Liver (tissue), 9 donors: Measurements from ENCODE around the gene TCERG1L. TPM values are rescaled to one million over a fixed set of nuclear protein-coding genes. Genes with fewer than 3 reads are reported as not detected.

ENCODE experiments used
- DNase-seq: peaks from one replicate; pipeline ENCODE4 v3.0.0-alpha.2; 2017; ENCODE audit warnings: low spot score
- H3K27ac ChIP-seq, 2 donors: one replicate each; pipeline ENCODE4 v1.7.0; 2013; ENCODE audit warnings: inconsistent platforms in 2 of 2, low read length in 2 of 2, control low read depth in 1 of 2, low read depth in 1 of 2, mild to moderate bottlenecking in 1 of 2
- H3K27me3 ChIP-seq, 4 donors: one replicate each; pipeline versions ENCODE4 v1.6.1 to v1.7.0; 2013; ENCODE audit warnings: low read length in 3 of 4, inconsistent platforms in 1 of 4, mild to moderate bottlenecking in 1 of 4, moderate library complexity in 1 of 4; ENCODE audit not compliant: control insufficient read depth in 4 of 4, insufficient read depth in 4 of 4
- H3K36me3 ChIP-seq, 4 donors: one replicate each; pipeline versions ENCODE4 v1.6.1 to v1.7.0; 2013; ENCODE audit warnings: low read length in 3 of 4, mild to moderate bottlenecking in 3 of 4, low read depth in 1 of 4, moderate library complexity in 1 of 4; ENCODE audit not compliant: control insufficient read depth in 4 of 4, insufficient read depth in 3 of 4
- H3K4me1 ChIP-seq, 4 donors: one replicate each; pipeline versions ENCODE4 v1.6.1 to v1.7.0; 2013; ENCODE audit warnings: low read length in 3 of 4, mild to moderate bottlenecking in 3 of 4, moderate library complexity in 1 of 4; ENCODE audit not compliant: control insufficient read depth in 4 of 4, insufficient read depth in 4 of 4
- H3K4me3 ChIP-seq, 3 donors: one replicate each; pipeline versions ENCODE4 v1.6.1 to v1.7.0; 2013; ENCODE audit warnings: low read length in 3 of 3, control low read depth in 1 of 3, low read depth in 1 of 3, mild to moderate bottlenecking in 1 of 3
- H3K9ac ChIP-seq, 2 donors: one replicate each; pipeline ENCODE4 v1.7.0; 2013; ENCODE audit warnings: low read length in 2 of 2, mild to moderate bottlenecking in 2 of 2, moderate library complexity in 2 of 2, control low read depth in 1 of 2, low read depth in 1 of 2
- H3K9me3 ChIP-seq, 4 donors: one replicate each; pipeline versions ENCODE4 v1.6.1 to v1.7.0; 2013; ENCODE audit warnings: low read length in 3 of 4; ENCODE audit not compliant: control insufficient read depth in 4 of 4
- ATF3 ChIP-seq: IDR thresholded peaks from 2 replicates; pipeline ENCODE4 v1.6.1; 2016; ENCODE audit warnings: antibody characterized with exemption
- EGR1 ChIP-seq, 2 donors: IDR thresholded peaks; 2 replicates each; pipeline ENCODE4 v1.6.1; 2016 to 2018; ENCODE audit warnings: antibody characterized with exemption in 2 of 2, low read depth in 2 of 2
- FOXA1 ChIP-seq: IDR thresholded peaks from 2 replicates; pipeline ENCODE4 v1.6.1; 2016; ENCODE audit warnings: antibody characterized with exemption
- FOXA2 ChIP-seq: IDR thresholded peaks from 2 replicates; pipeline ENCODE4 v1.6.1; 2016; ENCODE audit warnings: antibody characterized with exemption
- GABPA ChIP-seq, 2 donors: IDR thresholded peaks in 1 of 2; conservative IDR thresholded peaks in 1 of 2; 2 replicates each; pipeline ENCODE4 v1.6.1; 2016; ENCODE audit warnings: antibody characterized with exemption in 2 of 2, mild to moderate bottlenecking in 1 of 2, moderate library complexity in 1 of 2
- HNF4A ChIP-seq, 2 donors: conservative IDR thresholded peaks; 2 replicates each; pipeline ENCODE4 v1.6.1; 2016; ENCODE audit warnings: antibody characterized with exemption in 2 of 2, mild to moderate bottlenecking in 2 of 2
- HNF4G ChIP-seq: IDR thresholded peaks from 2 replicates; pipeline ENCODE4 v1.6.1; 2016; ENCODE audit warnings: antibody characterized with exemption
- MAX ChIP-seq: IDR thresholded peaks from 2 replicates; pipeline ENCODE4 v1.6.1; 2016; ENCODE audit warnings: antibody characterized with exemption
- NR2F2 ChIP-seq: IDR thresholded peaks from 2 replicates; pipeline ENCODE4 v1.6.1; 2016; ENCODE audit warnings: antibody characterized with exemption
- RAD21 ChIP-seq, 2 donors: IDR thresholded peaks; 2 replicates each; pipeline ENCODE4 v1.6.1; 2016; ENCODE audit warnings: antibody characterized with exemption in 2 of 2, mild to moderate bottlenecking in 2 of 2
- RXRA ChIP-seq, 2 donors: IDR thresholded peaks; 2 replicates each; pipeline ENCODE4 v1.6.1; 2017 to 2018; ENCODE audit warnings: antibody characterized with exemption in 2 of 2, mild to moderate bottlenecking in 1 of 2
- SP1 ChIP-seq: IDR thresholded peaks from 2 replicates; pipeline ENCODE4 v1.6.1; 2018; ENCODE audit warnings: antibody characterized with exemption, mild to moderate bottlenecking
- TAF1 ChIP-seq: conservative IDR thresholded peaks from 2 replicates; pipeline ENCODE4 v1.6.1; 2016; ENCODE audit warnings: antibody characterized with exemption, mild to moderate bottlenecking
- YY1 ChIP-seq: IDR thresholded peaks from 2 replicates; pipeline ENCODE4 v1.6.1; 2016; ENCODE audit warnings: antibody characterized with exemption, mild to moderate bottlenecking
- WGBS: extraction: QIAGEN DNeasy Blood & Tissue Kit; methylation state at CpG from one replicate; pipeline ENCODE4 v1.1.7; 2013; 5-methylcytosine and 5-hydroxymethylcytosine counted together
- polyA plus RNA-seq, 2 donors: library from polyadenylated mRNA; stranded (reverse) in 1 of 2; unstranded in 1 of 2; fragments of 200-250 nt in 1 of 2; fragments of >200 nt in 1 of 2; fragmentation: Nextera tagmentation in 1 of 2; extraction: Ambion mirVana in 1 of 2; gene quantifications; one replicate each; pipeline versions ENCODE4 v1.2.1 to v1.2.3, GENCODE V29; 2013 to 2015
- total RNA-seq, 2 donors: library from RNA; depleted of rRNA; stranded (reverse); fragments of >200 nt; gene quantifications; one replicate each; pipeline ENCODE4 v1.2.3, GENCODE V29; 2014
- TF ChIP-seq, protein P1 (sequence below): IDR thresholded peaks from 2 replicates; pipeline ENCODE4 v1.6.1; 2016; ENCODE audit warnings: antibody characterized with exemption
- TF ChIP-seq, protein P2 (sequence below): fragments of 150-350 bp; IDR thresholded peaks from 2 replicates; pipeline ENCODE4 v1.5.1; 2017; ENCODE audit warnings: improper control_type of control experiment, low read depth, low read length; ENCODE audit not compliant: missing input control
- TF ChIP-seq, protein P3 (sequence below): IDR thresholded peaks from 2 replicates; pipeline ENCODE4 v1.6.1; 2016; ENCODE audit warnings: antibody characterized with exemption, mild to moderate bottlenecking
- donor health status: healthy.
- donor health status: healthy.
- donor health status: healthy.
- donor health status: healthy.
- donor health status: healthy.

TCERG1L gene
- total and polyA plus RNA-seq, 4 donors = not detected

DNA sequence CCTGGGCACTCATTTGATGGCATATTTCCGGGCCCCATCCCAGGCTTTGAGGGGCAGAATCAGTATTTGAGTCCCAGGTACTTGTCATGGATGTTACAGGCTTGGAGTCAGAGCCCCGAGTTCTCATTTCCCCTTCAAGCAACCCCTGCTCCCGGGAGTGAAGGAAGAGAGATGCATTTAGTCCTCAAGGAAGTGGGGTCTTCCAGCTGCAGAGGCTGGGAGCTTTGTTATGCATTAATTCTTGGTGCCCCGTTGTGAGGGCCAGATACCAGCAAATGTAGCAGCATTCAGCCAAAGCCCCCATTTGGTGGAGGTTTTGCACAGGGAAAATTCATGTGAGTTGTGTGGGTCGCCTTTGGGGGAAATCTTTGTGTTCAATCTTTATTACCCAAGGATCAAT lies 38.7 kb upstream of the TCERG1L start:
- no peak overlapping the region for H3K9ac ChIP-seq
- H3K36me3 ChIP-seq = no peaks in the 10 kb centered on the region
- H3K4me1 ChIP-seq = no peaks in the 10 kb centered on the region
- H3K9me3 ChIP-seq = no peaks in the 10 kb centered on the region
- no peak overlapping the region for H3K27ac ChIP-seq
- no peak overlapping the region for H3K4me3 ChIP-seq
- TF ChIP-seq EGR1 (IDR thresholded peaks at IDR 0.05; ENCODE audit: low read depth in 2 of 2) (no peak), FOXA1 (no peak), ATF3 (no peak), RXRA (IDR thresholded peaks at IDR 0.05) (no peak), TAF1 (no peak), FOXA2 (no peak), YY1 (no peak), HNF4G (no peak), GABPA (IDR thresholded peaks at IDR 0.05 in 1 of 2, conservative IDR thresholded peaks at IDR 0.05 in 1 of 2) (no peak), MAX (no peak), NR2F2 (no peak), RAD21 (IDR thresholded peaks at IDR 0.05) (no peak), HNF4A (conservative IDR thresholded peaks at IDR 0.05) (no peak), SP1 (no peak)
- TF ChIP-seq, protein P1, sequence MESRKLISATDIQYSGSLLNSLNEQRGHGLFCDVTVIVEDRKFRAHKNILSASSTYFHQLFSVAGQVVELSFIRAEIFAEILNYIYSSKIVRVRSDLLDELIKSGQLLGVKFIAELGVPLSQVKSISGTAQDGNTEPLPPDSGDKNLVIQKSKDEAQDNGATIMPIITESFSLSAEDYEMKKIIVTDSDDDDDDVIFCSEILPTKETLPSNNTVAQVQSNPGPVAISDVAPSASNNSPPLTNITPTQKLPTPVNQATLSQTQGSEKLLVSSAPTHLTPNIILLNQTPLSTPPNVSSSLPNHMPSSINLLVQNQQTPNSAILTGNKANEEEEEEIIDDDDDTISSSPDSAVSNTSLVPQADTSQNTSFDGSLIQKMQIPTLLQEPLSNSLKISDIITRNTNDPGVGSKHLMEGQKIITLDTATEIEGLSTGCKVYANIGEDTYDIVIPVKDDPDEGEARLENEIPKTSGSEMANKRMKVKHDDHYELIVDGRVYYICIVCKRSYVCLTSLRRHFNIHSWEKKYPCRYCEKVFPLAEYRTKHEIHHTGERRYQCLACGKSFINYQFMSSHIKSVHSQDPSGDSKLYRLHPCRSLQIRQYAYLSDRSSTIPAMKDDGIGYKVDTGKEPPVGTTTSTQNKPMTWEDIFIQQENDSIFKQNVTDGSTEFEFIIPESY = no peak
- TF ChIP-seq, protein P2, sequence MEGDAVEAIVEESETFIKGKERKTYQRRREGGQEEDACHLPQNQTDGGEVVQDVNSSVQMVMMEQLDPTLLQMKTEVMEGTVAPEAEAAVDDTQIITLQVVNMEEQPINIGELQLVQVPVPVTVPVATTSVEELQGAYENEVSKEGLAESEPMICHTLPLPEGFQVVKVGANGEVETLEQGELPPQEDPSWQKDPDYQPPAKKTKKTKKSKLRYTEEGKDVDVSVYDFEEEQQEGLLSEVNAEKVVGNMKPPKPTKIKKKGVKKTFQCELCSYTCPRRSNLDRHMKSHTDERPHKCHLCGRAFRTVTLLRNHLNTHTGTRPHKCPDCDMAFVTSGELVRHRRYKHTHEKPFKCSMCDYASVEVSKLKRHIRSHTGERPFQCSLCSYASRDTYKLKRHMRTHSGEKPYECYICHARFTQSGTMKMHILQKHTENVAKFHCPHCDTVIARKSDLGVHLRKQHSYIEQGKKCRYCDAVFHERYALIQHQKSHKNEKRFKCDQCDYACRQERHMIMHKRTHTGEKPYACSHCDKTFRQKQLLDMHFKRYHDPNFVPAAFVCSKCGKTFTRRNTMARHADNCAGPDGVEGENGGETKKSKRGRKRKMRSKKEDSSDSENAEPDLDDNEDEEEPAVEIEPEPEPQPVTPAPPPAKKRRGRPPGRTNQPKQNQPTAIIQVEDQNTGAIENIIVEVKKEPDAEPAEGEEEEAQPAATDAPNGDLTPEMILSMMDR = no peak
- TF ChIP-seq, protein P3, sequence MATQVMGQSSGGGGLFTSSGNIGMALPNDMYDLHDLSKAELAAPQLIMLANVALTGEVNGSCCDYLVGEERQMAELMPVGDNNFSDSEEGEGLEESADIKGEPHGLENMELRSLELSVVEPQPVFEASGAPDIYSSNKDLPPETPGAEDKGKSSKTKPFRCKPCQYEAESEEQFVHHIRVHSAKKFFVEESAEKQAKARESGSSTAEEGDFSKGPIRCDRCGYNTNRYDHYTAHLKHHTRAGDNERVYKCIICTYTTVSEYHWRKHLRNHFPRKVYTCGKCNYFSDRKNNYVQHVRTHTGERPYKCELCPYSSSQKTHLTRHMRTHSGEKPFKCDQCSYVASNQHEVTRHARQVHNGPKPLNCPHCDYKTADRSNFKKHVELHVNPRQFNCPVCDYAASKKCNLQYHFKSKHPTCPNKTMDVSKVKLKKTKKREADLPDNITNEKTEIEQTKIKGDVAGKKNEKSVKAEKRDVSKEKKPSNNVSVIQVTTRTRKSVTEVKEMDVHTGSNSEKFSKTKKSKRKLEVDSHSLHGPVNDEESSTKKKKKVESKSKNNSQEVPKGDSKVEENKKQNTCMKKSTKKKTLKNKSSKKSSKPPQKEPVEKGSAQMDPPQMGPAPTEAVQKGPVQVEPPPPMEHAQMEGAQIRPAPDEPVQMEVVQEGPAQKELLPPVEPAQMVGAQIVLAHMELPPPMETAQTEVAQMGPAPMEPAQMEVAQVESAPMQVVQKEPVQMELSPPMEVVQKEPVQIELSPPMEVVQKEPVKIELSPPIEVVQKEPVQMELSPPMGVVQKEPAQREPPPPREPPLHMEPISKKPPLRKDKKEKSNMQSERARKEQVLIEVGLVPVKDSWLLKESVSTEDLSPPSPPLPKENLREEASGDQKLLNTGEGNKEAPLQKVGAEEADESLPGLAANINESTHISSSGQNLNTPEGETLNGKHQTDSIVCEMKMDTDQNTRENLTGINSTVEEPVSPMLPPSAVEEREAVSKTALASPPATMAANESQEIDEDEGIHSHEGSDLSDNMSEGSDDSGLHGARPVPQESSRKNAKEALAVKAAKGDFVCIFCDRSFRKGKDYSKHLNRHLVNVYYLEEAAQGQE = no peak
- WGBS = 39% methylated on average over 5 of the region's 5 CpGs
- H3K27me3 ChIP-seq = peaks cover 0 to 15% (median 0%) of the 10 kb centered on the region in 4 donors
- no peak for DNase-seq

- no peak for TF ChIP-seq ATF3
- no peak for TF ChIP-seq EGR1 (IDR thresholded peaks at IDR 0.05; ENCODE audit: low read depth in 2 of 2)
- TF ChIP-seq RXRA (IDR thresholded peaks at IDR 0.05) = no peak
- TF ChIP-seq YY1 = no peak
- TF ChIP-seq FOXA2 = no peak
- TF ChIP-seq NR2F2 = no peak
- no peak for TF ChIP-seq HNF4G
- no peak for TF ChIP-seq GABPA (IDR thresholded peaks at IDR 0.05 in 1 of 2, conservative IDR thresholded peaks at IDR 0.05 in 1 of 2)
- no peak for TF ChIP-seq SP1
- TF ChIP-seq, protein P1 = no peak
- Histone ChIP-seq H3K9ac (no peak overlapping the region), H3K4me1 (no peaks in the 10 kb centered on the region), H3K4me3 (no peak overlapping the region), H3K27ac (no peak overlapping the region), H3K36me3 (no peaks in the 10 kb centered on the region), H3K27me3 (peaks cover 0 to 17% (median 0%) of the 10 kb centered on the region in 4 donors), H3K9me3 (no peaks in the 10 kb centered on the region)
- WGBS = 47% methylated on average over 5 of the region's 5 CpGs
- DNase-seq = no peak
These were observed 34.9 kb upstream of the TCERG1L start for GRCh38 chr10:131346456-131346855.
